Adipocyte (in vitro differentiated cells): Measurements from ENCODE around the gene PRMT9.

Source experiments
- DNase-seq: peaks from one replicate; pipeline ENCODE4 v3.0.0-alpha.2; 2015; ENCODE audit warnings: low read depth
- H3K27me3 ChIP-seq: replicated peaks from 2 replicates; pipeline ENCODE4 v1.7.0; 2013; ENCODE audit warnings: mild to moderate bottlenecking, low read length, moderate library complexity; ENCODE audit not compliant: control insufficient read depth, insufficient read depth
- H3K36me3 ChIP-seq: 2 replicates; pipeline ENCODE4 v1.7.0; 2013; ENCODE audit warnings: low read length, mild to moderate bottlenecking, moderate library complexity; ENCODE audit not compliant: control insufficient read depth, insufficient read depth, severe bottlenecking
- H3K4me1 ChIP-seq: 2 replicates; pipeline ENCODE4 v1.7.0; 2013; ENCODE audit warnings: mild to moderate bottlenecking, low read length, moderate library complexity; ENCODE audit not compliant: control insufficient read depth, insufficient read depth
- H3K4me3 ChIP-seq: 2 replicates; pipeline ENCODE4 v1.7.0; 2013; ENCODE audit warnings: mild to moderate bottlenecking, low read length, moderate library complexity
- H3K9ac ChIP-seq: 2 replicates; pipeline ENCODE4 v1.7.0; 2013; ENCODE audit warnings: mild to moderate bottlenecking, low read length, moderate library complexity
- H3K9me3 ChIP-seq: 2 replicates; pipeline ENCODE4 v1.7.0; 2013; ENCODE audit warnings: mild to moderate bottlenecking, low read length, moderate library complexity; ENCODE audit not compliant: control insufficient read depth

The PRMT9 gene

DNA sequence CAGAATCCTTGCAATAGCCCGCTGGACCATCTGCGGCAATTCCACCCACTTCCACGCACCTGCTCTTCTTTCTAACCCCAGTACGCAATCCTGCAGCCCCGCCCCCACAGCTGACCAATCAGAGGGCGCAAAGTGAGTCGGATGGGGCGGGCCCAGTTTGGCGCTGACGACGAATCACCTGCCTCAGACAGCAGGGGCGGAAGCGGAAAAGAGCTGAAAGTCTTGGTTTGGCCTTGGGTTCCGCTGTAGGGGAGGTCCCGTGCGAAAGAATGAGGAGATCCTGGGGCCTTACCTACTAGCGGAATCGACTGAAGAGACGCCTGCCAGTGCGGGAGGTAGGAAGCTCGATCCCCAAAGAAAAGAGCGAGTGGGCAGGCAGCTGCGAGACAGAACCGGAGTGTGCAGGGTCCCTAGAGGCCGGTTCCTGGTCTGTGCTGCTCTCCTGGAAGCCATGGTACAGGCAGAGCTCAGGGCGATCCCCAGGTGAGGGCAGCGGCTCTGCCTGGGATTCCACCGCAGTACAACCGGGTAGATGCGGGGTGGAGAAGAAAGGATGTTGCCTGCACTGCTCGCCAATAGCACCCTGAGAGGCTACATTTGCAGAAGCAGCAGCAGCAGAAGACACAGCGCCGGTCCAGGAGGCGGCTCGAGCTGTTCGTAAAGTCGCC lies 66.7 kb downstream of the PRMT9 start, which contains the start of gene TMEM184C:
Gene TMEM184C, plus strand, starts transcription at position 225 of the 668 bp plus-strand sequence. CDS start 560 bp downstream, outside the sequence.
- H3K4me1 ChIP-seq: peaks cover 35% of the 10 kb centered on the region
- peak within 1 kb of the TSS; percentile 92 for H3K4me3 ChIP-seq
- H3K36me3 ChIP-seq: no peaks in the 10 kb centered on the region
- peak within 1 kb of the TSS; percentile 89 for H3K9ac ChIP-seq
- no peaks in the 10 kb centered on the region for H3K27me3 ChIP-seq
- H3K9me3 ChIP-seq: no peaks in the 10 kb centered on the region
- DNase-seq: peak; percentile 98

DNA sequence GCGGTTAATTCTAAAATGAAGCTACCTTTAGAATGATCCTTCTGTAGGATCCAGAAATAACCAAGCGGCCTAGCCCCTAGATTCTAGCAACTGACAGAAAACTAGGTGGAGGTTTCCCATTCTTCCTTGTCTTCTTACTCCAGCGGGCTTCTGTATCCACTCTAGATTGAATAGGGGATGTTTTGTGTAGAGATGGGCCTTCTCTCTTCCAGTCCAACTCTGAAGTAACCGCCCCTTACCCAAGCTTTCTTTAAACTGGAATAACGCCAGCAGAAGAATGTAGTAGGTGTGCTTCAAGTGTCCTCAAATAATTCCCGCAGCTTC lies 67.2 kb downstream of the PRMT9 start:
- Histone ChIP-seq H3K9me3 (no peaks in the 10 kb centered on the region), H3K27me3 (no peaks in the 10 kb centered on the region), H3K9ac (peak overlapping the region; percentile 89), H3K36me3 (no peaks in the 10 kb centered on the region), H3K4me3 (peak overlapping the region; percentile 92), H3K4me1 (peaks cover 31% of the 10 kb centered on the region)
- no peak for DNase-seq

DNA sequence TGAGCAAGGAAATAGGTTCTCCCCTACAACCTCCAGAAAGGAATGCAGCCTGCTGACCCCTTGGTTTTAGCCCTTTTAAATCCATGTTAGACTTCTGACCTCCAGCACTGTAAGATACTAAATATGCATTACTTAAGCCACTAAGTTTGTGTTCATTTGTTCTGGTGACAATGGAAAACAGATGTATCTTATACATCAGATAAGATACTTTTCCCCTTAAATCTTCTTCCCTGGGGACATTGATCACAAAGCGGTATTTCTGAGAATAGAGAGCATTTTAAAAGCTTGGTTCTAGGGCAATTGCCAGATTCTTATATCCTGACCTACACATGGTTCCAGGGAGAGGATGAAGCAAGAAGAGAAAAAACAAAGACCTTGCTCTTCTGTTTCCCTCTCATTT lies 73.3 kb downstream of the PRMT9 start:
- Histone ChIP-seq H3K4me1 (no peaks in the 10 kb centered on the region), H3K4me3 (no peak overlapping the region), H3K27me3 (no peaks in the 10 kb centered on the region), H3K9ac (no peak overlapping the region), H3K9me3 (no peaks in the 10 kb centered on the region), H3K36me3 (no peaks in the 10 kb centered on the region)
- peak; percentile 71 for DNase-seq

DNA sequence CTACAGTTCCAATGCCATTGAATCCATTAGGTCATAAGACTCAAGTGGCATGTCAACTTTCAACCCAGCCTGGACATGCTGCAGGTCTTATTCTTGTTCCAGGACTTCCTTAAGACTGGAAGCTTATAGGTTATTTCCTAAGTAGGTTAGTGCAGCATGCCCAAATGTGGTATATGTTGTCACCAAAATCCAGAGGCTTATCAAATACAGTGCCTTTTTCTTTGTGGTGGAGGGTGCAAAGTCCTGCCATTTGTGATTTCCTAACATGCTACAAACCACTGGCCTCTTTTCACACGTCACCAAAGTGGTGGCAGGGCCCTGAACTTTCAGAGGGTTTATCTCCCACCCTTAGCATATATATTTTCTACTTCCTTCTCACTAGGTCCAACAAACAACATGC lies 76.5 kb downstream of the PRMT9 start:
- H3K4me1 ChIP-seq: no peaks in the 10 kb centered on the region
- H3K4me3 ChIP-seq: no peak overlapping the region
- no peak for DNase-seq
- no peaks in the 10 kb centered on the region for H3K36me3 ChIP-seq
- no peaks in the 10 kb centered on the region for H3K9me3 ChIP-seq
- no peak overlapping the region for H3K9ac ChIP-seq
- H3K27me3 ChIP-seq: no peaks in the 10 kb centered on the region

DNA sequence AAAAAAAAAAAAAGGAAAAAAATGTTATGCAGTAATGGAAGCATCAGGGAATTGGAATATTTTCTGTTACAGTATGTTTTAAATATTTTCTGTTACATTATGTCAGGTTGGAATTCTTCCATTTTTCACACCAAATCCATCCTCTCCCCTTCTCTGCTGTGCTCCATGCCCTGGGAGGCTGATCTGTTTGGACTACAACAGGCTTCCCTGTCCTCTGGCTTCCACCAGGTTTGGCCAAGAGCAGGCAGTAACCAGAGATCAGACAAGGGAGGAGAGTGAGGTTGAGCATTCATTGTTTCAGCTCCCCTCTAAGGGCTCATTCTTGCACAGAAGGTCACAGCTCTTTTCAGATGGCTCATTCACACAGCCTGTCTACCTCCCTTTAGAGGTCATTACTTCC lies 78.5 kb downstream of the PRMT9 start:
- no peaks in the 10 kb centered on the region for H3K4me1 ChIP-seq
- H3K9me3 ChIP-seq: no peaks in the 10 kb centered on the region
- no peak overlapping the region for H3K4me3 ChIP-seq
- H3K36me3 ChIP-seq: no peaks in the 10 kb centered on the region
- no peak for DNase-seq
- H3K27me3 ChIP-seq: no peaks in the 10 kb centered on the region
- H3K9ac ChIP-seq: no peak overlapping the region

DNA sequence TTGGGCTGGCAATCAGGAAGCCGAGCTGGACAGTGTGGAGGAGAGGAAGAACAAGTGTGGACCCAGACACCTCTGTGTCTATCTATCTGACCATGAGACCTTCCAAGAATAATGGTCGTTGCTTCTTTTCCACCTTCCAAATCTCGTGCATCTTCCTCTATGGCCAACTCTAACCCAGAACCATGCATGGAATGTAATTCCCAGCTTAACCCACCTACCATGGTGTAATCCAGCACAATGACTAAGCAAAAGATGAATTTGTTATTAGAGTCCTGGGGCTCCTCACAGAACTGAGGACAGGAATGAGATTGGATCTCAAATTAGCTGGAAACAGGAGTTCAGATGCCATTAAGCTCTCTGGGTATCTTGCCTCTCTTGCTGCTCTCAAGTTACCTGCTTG lies 84.2 kb downstream of the PRMT9 start:
- Histone ChIP-seq H3K9ac (no peak overlapping the region), H3K27me3 (no peaks in the 10 kb centered on the region), H3K9me3 (no peaks in the 10 kb centered on the region), H3K4me3 (no peak overlapping the region), H3K4me1 (peaks cover 14% of the 10 kb centered on the region), H3K36me3 (no peaks in the 10 kb centered on the region)
- DNase-seq: peak; percentile 67

DNA sequence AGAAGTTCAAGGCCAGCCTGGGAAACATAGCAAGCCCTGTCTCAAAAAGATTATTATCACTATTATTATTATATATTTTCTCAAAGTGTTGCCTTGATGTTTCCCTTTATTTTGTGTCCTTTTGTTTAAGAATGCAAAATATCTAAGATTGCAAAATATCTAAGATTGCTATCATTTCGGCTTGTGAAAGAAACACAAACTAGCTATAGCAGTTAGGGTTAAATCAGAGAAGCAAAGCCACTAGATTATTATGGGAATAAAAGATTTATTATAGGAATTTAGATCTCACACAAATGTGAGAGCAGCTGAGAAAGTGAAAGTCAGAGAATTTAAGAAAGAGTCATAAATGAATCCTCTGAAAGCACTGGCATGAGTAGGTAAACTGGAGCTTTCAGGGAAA lies 84.8 kb downstream of the PRMT9 start:
- Histone ChIP-seq H3K4me3 (no peak overlapping the region), H3K36me3 (no peaks in the 10 kb centered on the region), H3K9me3 (no peaks in the 10 kb centered on the region), H3K27me3 (no peaks in the 10 kb centered on the region), H3K9ac (no peak overlapping the region), H3K4me1 (peaks cover 14% of the 10 kb centered on the region)
- DNase-seq: peak; percentile 45

DNA sequence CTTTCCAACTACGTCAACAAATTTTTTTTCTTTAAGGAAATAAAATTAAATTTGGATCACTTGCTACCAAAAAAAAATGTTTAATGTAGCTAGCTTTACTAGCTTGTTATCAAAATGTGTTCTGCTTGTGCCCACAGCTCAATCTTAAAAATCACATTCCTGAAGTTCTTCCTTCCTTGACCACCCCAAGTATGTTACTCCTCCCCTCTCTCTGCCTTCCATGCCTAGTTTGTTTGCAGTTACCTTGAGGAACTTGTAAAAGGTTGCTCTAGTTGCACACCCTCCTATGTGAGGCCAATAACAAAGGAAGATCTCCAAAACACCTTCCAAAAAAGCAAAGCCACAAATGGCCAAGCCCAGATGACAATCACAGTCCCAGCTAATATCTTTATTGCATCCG lies 86.4 kb downstream of the PRMT9 start:
- Histone ChIP-seq H3K9me3 (no peaks in the 10 kb centered on the region), H3K36me3 (no peaks in the 10 kb centered on the region), H3K4me3 (no peak overlapping the region), H3K9ac (no peak overlapping the region), H3K27me3 (no peaks in the 10 kb centered on the region), H3K4me1 (peaks cover 14% of the 10 kb centered on the region)
- no peak for DNase-seq

DNA sequence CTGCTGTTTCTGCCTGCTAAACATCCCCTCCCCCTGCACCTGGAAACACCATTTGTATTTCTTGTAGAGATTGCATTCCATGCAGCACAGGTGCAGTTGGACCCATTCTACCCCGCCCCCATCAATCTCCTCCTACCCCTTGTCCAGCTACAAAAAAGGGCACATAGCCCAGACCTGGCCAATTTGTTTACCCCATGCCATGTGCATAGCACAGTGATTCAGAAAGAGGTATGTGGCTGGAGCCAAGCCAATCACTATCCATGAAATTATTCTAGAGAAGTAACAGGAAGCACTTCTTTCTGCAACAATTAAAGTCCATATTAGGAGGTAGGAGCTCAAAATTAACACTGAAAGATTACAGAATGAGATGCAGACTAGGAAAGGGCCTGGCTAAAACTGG lies 87.0 kb downstream of the PRMT9 start:
- H3K4me1 ChIP-seq: peaks cover 14% of the 10 kb centered on the region
- H3K36me3 ChIP-seq: no peaks in the 10 kb centered on the region
- peak; percentile 83 for DNase-seq
- H3K9me3 ChIP-seq: no peaks in the 10 kb centered on the region
- no peak overlapping the region for H3K9ac ChIP-seq
- H3K27me3 ChIP-seq: no peaks in the 10 kb centered on the region
- H3K4me3 ChIP-seq: no peak overlapping the region

DNA sequence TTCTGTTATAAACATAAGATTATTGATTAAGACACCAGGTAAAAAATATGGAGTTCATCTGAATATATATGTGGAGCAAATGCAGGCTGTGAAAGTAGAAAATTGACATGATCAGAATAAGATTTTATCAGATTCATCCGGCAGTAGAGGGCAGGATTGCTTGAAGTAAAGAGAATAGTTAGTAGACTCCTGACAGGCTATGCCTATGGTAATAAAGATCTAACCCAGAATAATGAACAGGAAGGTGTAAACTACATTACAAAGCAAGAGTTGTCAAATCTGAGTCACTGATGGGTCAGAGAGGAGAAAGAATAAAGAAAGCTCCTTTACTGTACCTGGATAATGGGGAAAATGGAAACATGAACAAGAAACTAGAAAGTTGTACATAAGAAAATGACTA lies 87.6 kb downstream of the PRMT9 start:
- H3K36me3 ChIP-seq: no peaks in the 10 kb centered on the region
- H3K9me3 ChIP-seq: no peaks in the 10 kb centered on the region
- H3K27me3 ChIP-seq: no peaks in the 10 kb centered on the region
- DNase-seq: peak; percentile 52
- H3K9ac ChIP-seq: no peak overlapping the region
- H3K4me1 ChIP-seq: peaks cover 14% of the 10 kb centered on the region
- H3K4me3 ChIP-seq: no peak overlapping the region

DNA sequence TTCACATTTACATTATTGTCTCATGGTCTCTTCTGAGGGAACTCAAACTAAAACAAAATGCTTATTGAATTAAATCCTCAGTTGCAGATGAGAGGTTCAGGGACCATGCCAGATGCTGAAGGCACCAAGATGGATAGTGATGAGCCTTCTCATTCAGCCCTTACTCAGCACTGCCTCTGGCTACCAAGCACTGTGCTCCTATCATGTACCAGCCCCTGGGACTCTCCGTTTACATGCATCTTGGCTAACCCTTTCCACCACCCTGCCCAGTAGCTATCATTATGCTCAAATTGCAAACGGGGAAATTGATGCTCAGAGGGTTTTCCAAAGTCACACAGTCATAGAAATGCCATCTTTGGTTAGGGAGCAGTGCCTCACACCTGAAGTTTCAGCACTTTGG lies 89.4 kb downstream of the PRMT9 start:
- H3K27me3 ChIP-seq: no peaks in the 10 kb centered on the region
- peaks cover 14% of the 10 kb centered on the region for H3K4me1 ChIP-seq
- H3K4me3 ChIP-seq: no peak overlapping the region
- H3K36me3 ChIP-seq: no peaks in the 10 kb centered on the region
- DNase-seq: no peak
- no peak overlapping the region for H3K9ac ChIP-seq
- H3K9me3 ChIP-seq: no peaks in the 10 kb centered on the region

DNA sequence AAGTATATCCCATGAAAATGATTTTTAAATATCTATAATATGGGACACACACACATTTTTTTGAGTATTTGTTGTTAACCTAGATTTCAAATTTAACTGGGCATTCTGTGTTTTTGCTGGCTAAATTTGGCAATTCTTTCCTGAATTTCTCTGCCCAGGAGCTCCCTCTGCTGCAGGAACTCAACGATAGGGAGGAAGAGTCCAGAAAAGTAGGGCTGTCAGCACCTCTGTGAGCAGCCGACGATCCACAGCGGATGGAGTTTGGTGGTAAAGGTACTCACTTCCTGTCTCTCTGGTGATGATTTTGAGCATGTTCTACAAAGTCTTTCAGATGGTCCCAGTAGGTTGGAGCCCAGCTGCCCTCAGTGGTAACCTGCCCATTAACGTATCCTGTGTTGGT lies 89.9 kb downstream of the PRMT9 start:
- no peaks in the 10 kb centered on the region for H3K27me3 ChIP-seq
- no peaks in the 10 kb centered on the region for H3K9me3 ChIP-seq
- H3K4me3 ChIP-seq: no peak overlapping the region
- no peak for DNase-seq
- no peaks in the 10 kb centered on the region for H3K36me3 ChIP-seq
- no peak overlapping the region for H3K9ac ChIP-seq
- peaks cover 14% of the 10 kb centered on the region for H3K4me1 ChIP-seq
